GM20000 (cell line): ENCODE measurements around the gene IL1RAPL1.

Experiments used
- DNase-seq: peaks from one replicate; pipeline ENCODE4 v3.0.0; 2012; ENCODE audit warnings: low spot score
- TF ChIP-seq, protein P1 (sequence below): IDR thresholded peaks from 2 replicates; pipeline ENCODE4 v1.5.1; 2012; ENCODE audit warnings: mild to moderate bottlenecking, control low read depth; ENCODE audit errors: extremely low read depth, missing control alignments

Gene IL1RAPL1

GRCh38 chrX:28876901-28877300 lies 289.7 kb downstream of the IL1RAPL1 start:
- TF ChIP-seq, protein P1, sequence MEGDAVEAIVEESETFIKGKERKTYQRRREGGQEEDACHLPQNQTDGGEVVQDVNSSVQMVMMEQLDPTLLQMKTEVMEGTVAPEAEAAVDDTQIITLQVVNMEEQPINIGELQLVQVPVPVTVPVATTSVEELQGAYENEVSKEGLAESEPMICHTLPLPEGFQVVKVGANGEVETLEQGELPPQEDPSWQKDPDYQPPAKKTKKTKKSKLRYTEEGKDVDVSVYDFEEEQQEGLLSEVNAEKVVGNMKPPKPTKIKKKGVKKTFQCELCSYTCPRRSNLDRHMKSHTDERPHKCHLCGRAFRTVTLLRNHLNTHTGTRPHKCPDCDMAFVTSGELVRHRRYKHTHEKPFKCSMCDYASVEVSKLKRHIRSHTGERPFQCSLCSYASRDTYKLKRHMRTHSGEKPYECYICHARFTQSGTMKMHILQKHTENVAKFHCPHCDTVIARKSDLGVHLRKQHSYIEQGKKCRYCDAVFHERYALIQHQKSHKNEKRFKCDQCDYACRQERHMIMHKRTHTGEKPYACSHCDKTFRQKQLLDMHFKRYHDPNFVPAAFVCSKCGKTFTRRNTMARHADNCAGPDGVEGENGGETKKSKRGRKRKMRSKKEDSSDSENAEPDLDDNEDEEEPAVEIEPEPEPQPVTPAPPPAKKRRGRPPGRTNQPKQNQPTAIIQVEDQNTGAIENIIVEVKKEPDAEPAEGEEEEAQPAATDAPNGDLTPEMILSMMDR: no peak
- DNase-seq: no peak

GRCh38 chrX:28880136-28880535 lies 292.9 kb downstream of the IL1RAPL1 start:
- TF ChIP-seq, protein P1: no peak
- no peak for DNase-seq

DNA sequence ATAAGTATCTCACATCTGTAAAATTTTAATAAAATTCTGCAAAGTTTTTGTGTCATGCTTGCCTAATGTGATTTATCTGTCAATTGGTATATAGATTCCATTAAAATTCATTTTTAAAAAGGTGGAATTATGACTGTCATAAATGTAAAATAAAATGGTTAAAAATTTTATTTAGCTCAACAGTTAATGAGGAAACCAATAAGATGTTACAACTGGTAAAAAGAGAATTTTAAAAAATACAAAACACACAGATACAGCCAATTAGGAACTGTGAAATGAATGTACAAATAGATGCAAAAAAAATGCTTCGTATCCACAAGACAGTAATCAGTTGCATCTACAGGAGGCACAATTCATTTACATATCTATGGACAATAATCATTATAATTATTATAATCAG lies 297.6 kb downstream of the IL1RAPL1 start:
- TF ChIP-seq, protein P1: no peak
- DNase-seq: no peak

- TF ChIP-seq, protein P1: no peak
- no peak for DNase-seq
Observed at GRCh38 chrX:28888416-28888815, 301.2 kb downstream of the IL1RAPL1 start.

DNA sequence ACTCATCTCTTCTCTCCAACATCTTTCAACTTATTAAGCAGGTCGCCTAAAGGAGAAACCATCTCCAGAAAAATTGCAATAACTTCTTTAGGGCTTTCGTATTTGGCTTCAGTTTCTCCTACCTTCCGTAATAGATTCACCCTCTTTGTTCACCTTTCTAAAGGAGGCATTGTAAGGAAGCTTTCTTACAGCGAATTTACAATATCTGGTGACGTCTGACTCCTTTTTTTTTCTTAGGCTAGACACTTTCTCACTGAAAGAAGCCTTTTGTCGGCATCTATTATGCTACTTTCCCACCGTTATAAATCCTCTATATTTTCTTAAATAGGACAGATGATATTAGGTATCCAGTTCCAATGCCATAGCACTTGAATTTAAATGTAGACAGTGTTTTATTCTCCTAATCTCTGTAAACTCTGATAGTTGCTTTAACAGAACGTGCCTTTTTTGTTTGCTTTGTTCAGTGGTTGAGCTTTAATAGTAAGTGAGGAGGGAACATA lies 302.4 kb downstream of the IL1RAPL1 start:
- DNase-seq: no peak
- TF ChIP-seq, protein P1: no peak

- TF ChIP-seq, protein P1: no peak
- DNase-seq: no peak
Observed at GRCh38 chrX:28901637-28902036, 314.4 kb downstream of the IL1RAPL1 start.

DNA sequence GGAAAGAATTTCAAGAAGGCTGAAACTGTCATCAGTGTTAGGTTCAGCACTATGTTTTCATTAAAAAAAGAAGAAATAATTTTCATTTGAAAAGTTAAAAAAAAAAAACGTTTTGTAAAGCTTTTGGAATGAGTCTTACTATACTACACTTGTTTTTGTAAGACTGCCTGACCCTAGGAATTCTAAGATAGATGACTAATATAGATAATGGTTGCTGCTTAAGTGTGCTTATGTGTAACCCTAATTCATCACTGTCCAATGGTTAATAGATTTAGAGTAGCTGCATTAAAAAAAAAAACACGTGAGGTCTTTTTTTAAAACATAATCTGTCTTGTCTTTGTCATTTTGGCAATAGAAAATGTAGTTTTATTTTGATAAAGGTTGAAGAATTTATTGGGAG lies 323.2 kb downstream of the IL1RAPL1 start:
- TF ChIP-seq, protein P1: no peak
- no peak for DNase-seq
